SK-N-SH treated with all-trans-retinoic acid at 6 μM for 48 hours (cell line): ENCODE results near the gene DMBT1.

Experiments used
- ATAC-seq: fragments of 200-7000 bp; cut with Tn5 transposase; 3 replicates; pipeline ENCODE4 v1.9.1; 2020; ENCODE audit warnings: mild to moderate bottlenecking, moderate library complexity
- ARNTL ChIP-seq: fragments of 450-650 bp; formaldehyde crosslinking; IDR thresholded peaks from 2 replicates; pipeline ENCODE4 v1.5.0; 2020; ENCODE audit warnings: low read depth, mild to moderate bottlenecking, moderate library complexity, borderline replicate concordance
- BACH2 ChIP-seq: fragments of 250-450 bp; sonication (Bioruptor Pico); IDR thresholded peaks from 2 replicates; pipeline ENCODE4 v1.9.0; 2021; ENCODE audit warnings: mild to moderate bottlenecking, borderline replicate concordance
- CSDC2 ChIP-seq: fragments of 250-450 bp; sonication (Bioruptor Pico); IDR thresholded peaks from 2 replicates; pipeline ENCODE4 v1.5.0; 2020; ENCODE audit warnings: mild to moderate bottlenecking, moderate library complexity
- ESRRG ChIP-seq: fragments of 250-450 bp; sonication (Bioruptor Pico); IDR thresholded peaks from 2 replicates; pipeline ENCODE4 v1.6.1; 2021; ENCODE audit warnings: mild to moderate bottlenecking
- GLIS3 ChIP-seq: fragments of 250-450 bp; sonication (Bioruptor Pico); IDR thresholded peaks from 2 replicates; pipeline ENCODE4 v1.5.0; 2020; ENCODE audit warnings: mild to moderate bottlenecking, moderate library complexity
- ISL1 ChIP-seq: fragments of 250-450 bp; sonication (Bioruptor Pico); IDR thresholded peaks from 2 replicates; pipeline ENCODE4 v2.1.2; 2022; ENCODE audit warnings: mild to moderate bottlenecking, moderate library complexity
- RARB ChIP-seq: fragments of 250-450 bp; sonication (Bioruptor Pico); IDR thresholded peaks from 2 replicates; pipeline ENCODE4 v1.8.0; 2021; ENCODE audit warnings: mild to moderate bottlenecking, moderate library complexity
- TCF4 ChIP-seq: fragments of 250-450 bp; sonication (Bioruptor Pico); IDR thresholded peaks from 2 replicates; pipeline ENCODE4 v1.8.0; 2021; ENCODE audit warnings: mild to moderate bottlenecking, moderate library complexity, borderline replicate concordance
- TOX ChIP-seq: fragments of 250-450 bp; sonication (Bioruptor Pico); IDR thresholded peaks from 2 replicates; pipeline ENCODE4 v1.8.0; 2021; ENCODE audit warnings: mild to moderate bottlenecking, moderate library complexity, borderline replicate concordance
- ZC3H10 ChIP-seq: fragments of 250-450 bp; sonication (Bioruptor Pico); IDR thresholded peaks from 2 replicates; pipeline ENCODE4 v1.5.1; 2021; ENCODE audit warnings: mild to moderate bottlenecking, moderate library complexity
- ZFP3 ChIP-seq: fragments of 250-450 bp; sonication (Bioruptor Pico); IDR thresholded peaks from 2 replicates; pipeline ENCODE4 v1.5.0; 2020; ENCODE audit warnings: mild to moderate bottlenecking, moderate library complexity
- ZFP30 ChIP-seq: fragments of 450-650 bp; formaldehyde crosslinking; IDR thresholded peaks from 2 replicates; pipeline ENCODE4 v1.5.0; 2022; ENCODE audit warnings: mild to moderate bottlenecking, moderate library complexity
- ZNF8 ChIP-seq: fragments of 450-650 bp; formaldehyde crosslinking; IDR thresholded peaks from 2 replicates; pipeline ENCODE4 v1.5.0; 2020; ENCODE audit warnings: mild to moderate bottlenecking, moderate library complexity
- TF ChIP-seq, protein P1 (sequence below): fragments of 250-450 bp; sonication (Bioruptor Pico); IDR thresholded peaks from 2 replicates; pipeline ENCODE4 v1.8.0; 2020; ENCODE audit warnings: mild to moderate bottlenecking, moderate library complexity, borderline replicate concordance
- TF ChIP-seq, protein P2 (sequence below): fragments of 250-450 bp; sonication (Bioruptor Pico); IDR thresholded peaks from 2 replicates; pipeline ENCODE4 v1.5.1; 2021; ENCODE audit warnings: mild to moderate bottlenecking, moderate library complexity
- TF ChIP-seq, protein P3 (sequence below): fragments of 250-450 bp; sonication (Bioruptor Pico); IDR thresholded peaks from 2 replicates; pipeline ENCODE4 v1.5.1; 2020; ENCODE audit warnings: low read depth, mild to moderate bottlenecking, moderate library complexity
- TF ChIP-seq, protein P4 (sequence below): fragments of 250-450 bp; sonication (Bioruptor Pico); IDR thresholded peaks from 2 replicates; pipeline ENCODE4 v1.5.0; 2020; ENCODE audit warnings: mild to moderate bottlenecking, moderate library complexity

DMBT1 gene

DNA sequence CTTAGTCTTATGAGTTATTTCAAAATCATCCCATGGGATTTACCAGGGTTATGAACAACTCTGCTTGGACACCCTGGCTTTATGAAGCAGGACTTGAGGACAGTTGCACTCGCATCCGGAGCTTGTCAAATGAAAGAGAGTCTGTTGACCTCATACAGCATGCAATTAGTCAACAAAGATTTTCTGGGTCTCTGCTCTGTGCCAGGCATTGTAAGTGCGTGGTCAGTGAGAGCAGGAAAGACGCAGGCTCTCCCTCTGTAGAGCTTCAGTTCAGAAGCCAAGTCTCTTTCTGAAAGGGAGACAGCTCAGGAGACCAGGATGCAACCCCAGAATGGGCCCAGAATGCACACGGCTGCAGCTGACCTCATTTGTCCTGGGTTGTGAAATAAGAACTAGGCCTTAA, 45.5 kb upstream of the DMBT1 start:
- TF ChIP-seq, protein P1, sequence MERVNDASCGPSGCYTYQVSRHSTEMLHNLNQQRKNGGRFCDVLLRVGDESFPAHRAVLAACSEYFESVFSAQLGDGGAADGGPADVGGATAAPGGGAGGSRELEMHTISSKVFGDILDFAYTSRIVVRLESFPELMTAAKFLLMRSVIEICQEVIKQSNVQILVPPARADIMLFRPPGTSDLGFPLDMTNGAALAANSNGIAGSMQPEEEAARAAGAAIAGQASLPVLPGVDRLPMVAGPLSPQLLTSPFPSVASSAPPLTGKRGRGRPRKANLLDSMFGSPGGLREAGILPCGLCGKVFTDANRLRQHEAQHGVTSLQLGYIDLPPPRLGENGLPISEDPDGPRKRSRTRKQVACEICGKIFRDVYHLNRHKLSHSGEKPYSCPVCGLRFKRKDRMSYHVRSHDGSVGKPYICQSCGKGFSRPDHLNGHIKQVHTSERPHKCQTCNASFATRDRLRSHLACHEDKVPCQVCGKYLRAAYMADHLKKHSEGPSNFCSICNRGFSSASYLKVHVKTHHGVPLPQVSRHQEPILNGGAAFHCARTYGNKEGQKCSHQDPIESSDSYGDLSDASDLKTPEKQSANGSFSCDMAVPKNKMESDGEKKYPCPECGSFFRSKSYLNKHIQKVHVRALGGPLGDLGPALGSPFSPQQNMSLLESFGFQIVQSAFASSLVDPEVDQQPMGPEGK = no peak
- no peak for TF ChIP-seq GLIS3 (CRISPR knock-in tag)
- TF ChIP-seq ISL1 (CRISPR knock-in tag) = no peak
- TF ChIP-seq, protein P2, sequence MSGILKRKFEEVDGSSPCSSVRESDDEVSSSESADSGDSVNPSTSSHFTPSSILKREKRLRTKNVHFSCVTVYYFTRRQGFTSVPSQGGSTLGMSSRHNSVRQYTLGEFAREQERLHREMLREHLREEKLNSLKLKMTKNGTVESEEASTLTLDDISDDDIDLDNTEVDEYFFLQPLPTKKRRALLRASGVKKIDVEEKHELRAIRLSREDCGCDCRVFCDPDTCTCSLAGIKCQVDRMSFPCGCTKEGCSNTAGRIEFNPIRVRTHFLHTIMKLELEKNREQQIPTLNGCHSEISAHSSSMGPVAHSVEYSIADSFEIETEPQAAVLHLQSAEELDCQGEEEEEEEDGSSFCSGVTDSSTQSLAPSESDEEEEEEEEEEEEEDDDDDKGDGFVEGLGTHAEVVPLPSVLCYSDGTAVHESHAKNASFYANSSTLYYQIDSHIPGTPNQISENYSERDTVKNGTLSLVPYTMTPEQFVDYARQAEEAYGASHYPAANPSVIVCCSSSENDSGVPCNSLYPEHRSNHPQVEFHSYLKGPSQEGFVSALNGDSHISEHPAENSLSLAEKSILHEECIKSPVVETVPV (CRISPR knock-in tag) = no peak
- ATAC-seq = no peak

DNA sequence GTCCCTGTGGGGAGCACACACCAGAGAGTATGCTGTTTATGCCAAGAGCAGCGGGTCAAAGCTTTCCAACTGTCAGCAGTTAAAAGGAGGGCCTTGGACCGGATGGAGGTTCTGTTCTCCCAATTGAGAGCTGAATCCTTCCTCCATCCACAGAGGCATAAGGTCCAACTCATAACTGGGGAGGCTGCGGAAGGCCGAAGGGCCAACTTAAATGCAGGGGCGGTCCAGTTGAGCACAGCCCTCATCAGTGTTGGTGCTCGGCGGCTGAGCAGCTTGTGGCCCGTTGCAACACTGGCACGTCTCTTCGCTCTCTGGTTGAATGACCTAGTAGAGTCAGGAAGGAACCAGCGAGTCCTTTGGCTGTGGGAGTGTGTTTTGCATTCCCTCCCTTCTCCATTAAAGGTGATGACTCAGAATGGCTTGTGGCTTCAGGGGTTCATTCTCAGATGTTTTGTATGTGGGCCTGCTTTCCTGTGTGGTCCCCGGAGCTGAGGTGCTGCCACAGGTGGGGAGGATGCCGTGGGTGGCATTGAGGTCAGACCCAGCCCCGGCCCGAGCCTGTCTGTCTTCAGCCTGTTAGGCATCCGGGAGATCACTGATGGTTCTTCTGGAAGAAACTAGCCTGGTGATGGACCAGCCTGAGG, 44.8 kb upstream of the DMBT1 start:
- no peak for ATAC-seq
- TF ChIP-seq GLIS3 (CRISPR knock-in tag) = no peak
- TF ChIP-seq ZFP30 (CRISPR knock-in tag) = no peak

DNA sequence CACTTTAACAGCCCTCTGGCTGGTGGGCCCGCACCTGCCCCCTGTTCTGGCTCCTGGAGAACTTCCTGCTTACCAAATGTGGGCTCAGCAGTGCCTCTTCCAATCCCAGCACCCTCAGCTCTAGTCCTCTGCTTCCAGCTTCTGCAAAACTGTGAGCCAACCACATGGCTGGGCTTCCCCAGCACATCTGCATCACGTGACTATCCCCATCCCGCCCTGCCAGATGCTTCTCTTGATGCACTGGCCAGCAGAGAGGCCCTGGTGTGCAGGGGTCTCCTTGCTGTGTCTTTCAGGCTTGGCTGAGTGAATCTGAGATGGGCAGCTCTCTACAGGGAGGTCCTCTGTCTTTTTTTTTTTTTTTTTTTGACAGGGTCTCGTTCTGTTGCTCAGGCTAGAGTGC, 43.8 kb upstream of the DMBT1 start:
- ATAC-seq = no peak
- no peak for TF ChIP-seq ISL1 (CRISPR knock-in tag)
- TF ChIP-seq CSDC2 (CRISPR knock-in tag) = no peak
- no peak for TF ChIP-seq TCF4
- TF ChIP-seq ZC3H10 (CRISPR knock-in tag) = no peak
- TF ChIP-seq ESRRG (CRISPR knock-in tag) = no peak
- TF ChIP-seq, protein P2 (CRISPR knock-in tag) = no peak
- TF ChIP-seq, protein P3, sequence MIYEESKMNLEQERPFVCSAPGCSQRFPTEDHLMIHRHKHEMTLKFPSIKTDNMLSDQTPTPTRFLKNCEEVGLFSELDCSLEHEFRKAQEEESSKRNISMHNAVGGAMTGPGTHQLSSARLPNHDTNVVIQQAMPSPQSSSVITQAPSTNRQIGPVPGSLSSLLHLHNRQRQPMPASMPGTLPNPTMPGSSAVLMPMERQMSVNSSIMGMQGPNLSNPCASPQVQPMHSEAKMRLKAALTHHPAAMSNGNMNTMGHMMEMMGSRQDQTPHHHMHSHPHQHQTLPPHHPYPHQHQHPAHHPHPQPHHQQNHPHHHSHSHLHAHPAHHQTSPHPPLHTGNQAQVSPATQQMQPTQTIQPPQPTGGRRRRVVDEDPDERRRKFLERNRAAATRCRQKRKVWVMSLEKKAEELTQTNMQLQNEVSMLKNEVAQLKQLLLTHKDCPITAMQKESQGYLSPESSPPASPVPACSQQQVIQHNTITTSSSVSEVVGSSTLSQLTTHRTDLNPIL (CRISPR knock-in tag) = no peak
- TF ChIP-seq BACH2 (CRISPR knock-in tag) = no peak
- no peak for TF ChIP-seq ZNF8
- TF ChIP-seq, protein P4, sequence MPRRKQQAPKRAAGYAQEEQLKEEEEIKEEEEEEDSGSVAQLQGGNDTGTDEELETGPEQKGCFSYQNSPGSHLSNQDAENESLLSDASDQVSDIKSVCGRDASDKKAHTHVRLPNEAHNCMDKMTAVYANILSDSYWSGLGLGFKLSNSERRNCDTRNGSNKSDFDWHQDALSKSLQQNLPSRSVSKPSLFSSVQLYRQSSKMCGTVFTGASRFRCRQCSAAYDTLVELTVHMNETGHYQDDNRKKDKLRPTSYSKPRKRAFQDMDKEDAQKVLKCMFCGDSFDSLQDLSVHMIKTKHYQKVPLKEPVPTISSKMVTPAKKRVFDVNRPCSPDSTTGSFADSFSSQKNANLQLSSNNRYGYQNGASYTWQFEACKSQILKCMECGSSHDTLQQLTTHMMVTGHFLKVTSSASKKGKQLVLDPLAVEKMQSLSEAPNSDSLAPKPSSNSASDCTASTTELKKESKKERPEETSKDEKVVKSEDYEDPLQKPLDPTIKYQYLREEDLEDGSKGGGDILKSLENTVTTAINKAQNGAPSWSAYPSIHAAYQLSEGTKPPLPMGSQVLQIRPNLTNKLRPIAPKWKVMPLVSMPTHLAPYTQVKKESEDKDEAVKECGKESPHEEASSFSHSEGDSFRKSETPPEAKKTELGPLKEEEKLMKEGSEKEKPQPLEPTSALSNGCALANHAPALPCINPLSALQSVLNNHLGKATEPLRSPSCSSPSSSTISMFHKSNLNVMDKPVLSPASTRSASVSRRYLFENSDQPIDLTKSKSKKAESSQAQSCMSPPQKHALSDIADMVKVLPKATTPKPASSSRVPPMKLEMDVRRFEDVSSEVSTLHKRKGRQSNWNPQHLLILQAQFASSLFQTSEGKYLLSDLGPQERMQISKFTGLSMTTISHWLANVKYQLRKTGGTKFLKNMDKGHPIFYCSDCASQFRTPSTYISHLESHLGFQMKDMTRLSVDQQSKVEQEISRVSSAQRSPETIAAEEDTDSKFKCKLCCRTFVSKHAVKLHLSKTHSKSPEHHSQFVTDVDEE (CRISPR knock-in tag) = no peak
- TF ChIP-seq ZFP3 = no peak
- no peak for TF ChIP-seq ARNTL

DNA sequence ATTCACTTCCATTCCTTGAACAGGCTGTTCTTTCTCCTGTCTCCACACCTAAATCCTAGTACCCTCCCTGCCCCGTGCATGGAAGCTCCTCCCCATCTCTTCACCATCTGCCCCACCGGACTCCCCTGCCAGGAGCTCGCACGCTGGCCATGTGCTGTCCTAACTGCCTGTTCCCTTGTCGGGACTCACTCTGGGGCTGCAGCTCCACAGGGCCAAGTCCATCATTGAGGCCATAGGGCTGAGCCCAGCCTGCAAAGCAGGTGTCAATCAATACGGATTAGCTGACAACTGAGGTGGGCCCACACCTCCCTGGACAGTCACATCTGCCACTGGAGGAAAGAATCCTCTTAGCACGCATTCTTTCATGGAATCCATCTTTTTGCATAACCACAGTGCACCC, 41.4 kb upstream of the DMBT1 start:
- ATAC-seq = no peak
- TF ChIP-seq ARNTL (no peak), TOX (no peak), CSDC2 (CRISPR knock-in tag) (no peak), RARB (CRISPR knock-in tag) (no peak), GLIS3 (CRISPR knock-in tag) (no peak)
- TF ChIP-seq, protein P1 = no peak
- TF ChIP-seq, all 23 proteins: peak for 0
